ENCODE results near the gene LDHAL6B.
"Not testable (repeated sequence)": the region's sequence is repeated elsewhere in the genome, so short reads cannot be mapped to it uniquely, and the experiment has no call there.

LDHAL6B gene

DNA sequence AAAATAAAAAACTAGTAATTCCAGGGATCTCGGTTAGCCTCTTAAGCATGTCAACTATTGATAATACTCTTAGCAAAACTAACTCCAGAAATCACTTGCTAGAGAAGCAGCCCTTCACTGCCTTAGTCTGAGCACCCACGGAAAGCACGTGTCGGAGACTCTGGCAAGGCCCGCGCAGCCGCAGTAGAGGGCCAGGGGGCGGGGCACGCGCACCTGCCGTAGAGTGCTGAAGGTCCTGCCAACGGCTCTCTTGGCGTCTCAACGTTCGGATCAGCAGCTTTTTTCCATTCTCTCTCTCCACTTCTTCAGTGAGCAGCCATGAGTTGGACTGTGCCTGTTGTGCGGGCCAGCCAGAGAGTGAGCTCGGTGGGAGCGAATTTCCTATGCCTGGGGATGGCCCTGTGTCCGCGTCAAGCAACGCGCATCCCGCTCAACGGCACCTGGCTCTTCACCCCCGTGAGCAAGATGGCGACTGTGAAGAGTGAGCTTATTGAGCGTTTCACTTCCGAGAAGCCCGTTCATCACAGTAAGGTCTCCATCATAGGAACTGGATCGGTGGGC is at the start of gene LDHAL6B:
Gene LDHAL6B, plus strand, starts transcription at position 221 of the 561 bp plus-strand sequence. Its CDS starts 98 bp downstream, at position 319.
- DNase-seq (ENCODE audit: low spot score) = no peak

DNA sequence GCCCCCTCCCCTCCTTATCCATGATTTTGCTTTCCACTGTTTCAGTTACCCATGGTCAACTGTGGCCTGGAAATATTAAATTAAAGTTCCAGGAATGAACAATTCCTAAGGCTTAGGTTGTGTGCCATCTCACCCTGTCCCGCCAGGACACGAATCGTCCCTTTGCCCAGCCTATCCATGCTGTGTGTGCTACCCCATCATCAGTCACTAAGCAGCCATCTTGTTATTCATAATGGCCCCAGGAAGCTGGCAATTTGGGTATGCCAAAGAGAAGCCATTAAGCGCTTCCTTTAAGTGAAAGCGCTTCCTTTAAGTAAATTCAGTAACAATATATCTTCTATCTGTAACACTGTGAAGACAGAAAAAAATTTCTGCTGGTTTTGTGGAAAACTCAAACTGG is 49.2 kb upstream of the LDHAL6B start:
- DNase-seq (ENCODE audit: low spot score) = no peak

DNA sequence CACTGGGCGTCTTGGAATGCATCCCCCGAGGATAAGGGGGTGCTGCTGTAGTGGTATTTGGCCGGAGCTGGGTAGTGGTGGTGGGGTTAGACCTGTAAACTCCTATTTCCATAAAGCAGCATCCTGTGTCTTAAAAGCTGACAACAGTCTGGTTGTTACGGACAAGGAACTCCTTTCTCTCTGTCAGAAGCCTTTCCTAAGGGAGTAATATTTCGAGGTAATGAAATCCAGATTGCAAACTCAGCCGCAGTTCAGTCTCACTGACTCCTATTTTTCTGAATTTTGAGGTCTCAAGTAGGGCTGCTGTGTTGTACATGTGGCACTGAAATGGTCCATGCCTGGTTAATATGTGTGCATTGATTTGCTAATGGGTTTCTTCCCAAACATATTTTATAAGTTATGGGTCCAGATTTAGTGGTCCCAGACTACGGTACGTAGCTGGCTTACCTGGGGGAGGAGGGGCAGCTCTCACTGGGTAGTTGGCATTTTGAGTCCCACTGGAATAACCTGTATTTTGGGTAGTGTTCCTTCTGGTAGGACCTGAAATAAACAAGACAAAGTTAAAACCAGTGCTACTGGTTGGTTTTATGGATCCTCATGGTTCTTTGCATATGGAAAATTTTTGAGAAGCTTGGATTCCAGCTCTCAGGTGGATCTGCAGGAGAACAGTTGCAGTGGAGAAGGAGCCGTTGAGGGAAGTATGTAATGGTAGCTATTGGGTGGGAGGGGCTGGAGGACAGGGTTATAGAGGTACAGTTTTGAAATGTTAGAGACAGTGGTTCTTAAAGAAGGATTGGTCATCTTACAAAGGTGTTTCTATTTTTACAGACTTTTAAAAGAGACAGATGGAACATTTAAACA is 48.6 kb upstream of the LDHAL6B start:
- no peak for DNase-seq (ENCODE audit: low spot score)

DNA sequence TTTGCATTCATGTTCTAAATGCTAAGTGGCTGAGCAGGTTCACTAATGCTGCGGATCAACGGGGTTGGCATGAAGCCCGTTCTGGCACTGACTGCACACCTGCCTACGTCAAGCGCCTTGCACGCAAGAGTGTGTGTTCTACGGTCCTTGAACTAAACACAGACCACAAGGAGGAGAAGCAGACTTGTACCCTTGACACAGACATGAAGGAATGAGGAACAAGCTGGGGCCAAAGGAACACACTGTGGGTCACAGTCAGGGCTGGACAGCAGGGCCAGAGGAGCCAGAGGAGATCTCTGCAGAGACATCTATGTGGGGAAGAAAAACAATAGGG is 48.0 kb upstream of the LDHAL6B start:
- DNase-seq (ENCODE audit: low spot score) = no peak

DNA sequence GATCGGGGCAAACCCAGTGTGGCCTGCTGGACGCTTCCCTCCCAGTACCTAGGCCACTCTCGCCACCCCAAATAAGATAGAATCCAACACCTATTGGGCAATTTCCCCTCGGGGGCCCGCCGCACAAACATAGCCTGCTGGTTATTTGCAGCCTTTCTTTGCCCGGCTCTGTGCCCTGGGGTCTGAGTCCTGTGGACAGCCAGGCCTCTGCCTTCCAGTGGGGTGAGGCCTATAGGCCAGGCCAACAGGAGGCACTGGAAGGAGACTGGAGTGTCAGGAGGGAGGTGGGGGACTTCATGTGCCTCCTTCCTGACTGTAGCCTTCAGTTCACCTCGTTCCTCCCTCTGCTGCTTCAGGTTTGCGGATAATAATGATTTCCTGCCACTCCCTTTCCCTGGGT is 47.4 kb upstream of the LDHAL6B start:
- DNase-seq (ENCODE audit: low spot score) = no peak

DNA sequence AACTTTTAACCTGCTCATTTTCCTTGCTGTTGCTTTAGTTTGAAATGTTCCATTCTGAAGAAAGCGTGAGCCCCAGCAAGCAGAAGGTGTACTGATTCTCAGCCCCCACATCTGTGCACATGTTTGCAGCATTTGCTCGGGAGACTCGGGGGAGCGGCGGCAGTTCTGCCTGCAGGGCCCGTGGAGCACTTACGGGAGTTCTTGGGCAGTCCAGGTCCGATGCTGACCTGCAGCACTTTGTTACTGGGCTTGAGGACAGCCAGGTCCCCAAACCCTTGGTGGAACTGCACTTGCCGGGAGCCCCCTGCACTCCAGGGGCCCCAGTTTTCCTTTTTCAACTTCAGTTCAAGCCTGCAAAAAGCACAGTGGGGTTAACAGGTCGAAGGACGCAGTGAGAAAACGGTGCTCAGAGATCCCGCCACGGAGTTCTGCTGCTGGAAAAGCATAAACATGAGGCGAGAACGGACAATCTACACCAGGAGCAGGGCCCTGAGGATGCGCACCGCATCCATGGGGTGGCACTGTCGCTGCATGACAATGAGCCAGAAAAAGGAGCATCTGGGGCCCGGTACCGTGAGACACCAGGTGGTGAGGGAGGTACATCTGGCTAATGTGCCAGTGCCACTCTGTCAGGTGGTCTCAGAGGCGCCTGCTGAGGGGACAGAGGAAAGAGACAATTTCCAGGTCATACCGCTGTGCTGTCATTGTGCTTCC is 45.6 kb upstream of the LDHAL6B start:
- DNase-seq (ENCODE audit: low spot score) = no peak

DNA sequence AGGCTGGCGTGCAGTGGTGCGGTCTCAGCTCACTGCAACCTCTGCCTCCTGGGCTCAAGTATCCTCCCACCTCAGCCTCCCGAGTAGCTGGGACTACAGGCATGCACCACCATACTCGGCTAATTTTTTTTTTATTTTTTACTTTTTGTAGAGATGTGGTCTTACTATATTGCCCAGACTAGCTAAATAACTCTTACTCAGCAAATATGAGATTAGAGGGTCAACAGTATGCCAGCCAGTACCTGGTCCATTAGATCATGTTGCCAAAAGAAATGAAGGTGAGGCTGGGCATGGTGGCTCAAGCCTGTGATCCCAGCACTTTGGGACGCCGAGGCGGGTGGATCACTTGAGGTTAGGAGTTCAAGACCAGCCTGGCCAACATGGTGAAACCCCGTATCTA is 44.6 kb upstream of the LDHAL6B start:
- not testable (repeated sequence) for DNase-seq (ENCODE audit: low spot score)

DNA sequence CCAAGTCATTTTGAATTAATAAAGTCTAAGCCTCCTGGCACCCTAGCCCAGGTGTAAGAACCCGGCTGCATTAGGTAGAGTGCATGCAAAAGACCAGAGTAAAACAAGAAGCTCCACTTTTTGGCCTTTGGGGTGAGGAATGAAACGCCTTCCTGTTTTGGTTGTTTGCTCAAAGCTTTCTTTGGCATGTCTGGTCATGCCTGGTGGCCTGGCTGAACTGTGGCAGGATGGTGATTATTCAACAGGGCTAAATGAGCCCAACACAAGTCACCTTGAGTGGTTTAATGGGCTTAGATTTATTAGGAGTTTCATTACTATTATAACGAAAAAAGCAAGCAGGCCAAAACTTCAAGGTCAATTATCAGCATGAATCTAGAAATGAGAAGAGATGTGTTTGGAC is 40.9 kb upstream of the LDHAL6B start:
- DNase-seq (ENCODE audit: low spot score) = no peak

DNA sequence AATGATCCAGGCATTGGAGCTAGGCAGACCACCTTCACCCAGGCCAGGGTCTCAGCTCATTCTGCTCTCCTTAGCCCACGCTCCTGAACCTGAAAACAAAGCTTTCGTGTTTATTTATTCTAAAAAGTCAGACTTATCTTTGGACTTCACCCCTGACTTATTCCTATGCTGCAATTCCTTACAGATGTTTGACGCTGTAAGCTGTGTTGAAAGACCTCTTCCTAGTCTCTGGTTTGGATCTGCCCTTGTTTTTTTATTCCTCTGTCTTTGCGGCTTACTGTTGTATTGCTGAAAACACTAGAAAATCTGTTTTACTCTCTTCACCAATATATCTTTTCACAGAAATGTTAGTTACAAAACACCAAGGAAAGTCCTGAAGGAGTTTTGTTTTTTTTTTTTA is 40.5 kb upstream of the LDHAL6B start:
- no peak for DNase-seq (ENCODE audit: low spot score)

DNA sequence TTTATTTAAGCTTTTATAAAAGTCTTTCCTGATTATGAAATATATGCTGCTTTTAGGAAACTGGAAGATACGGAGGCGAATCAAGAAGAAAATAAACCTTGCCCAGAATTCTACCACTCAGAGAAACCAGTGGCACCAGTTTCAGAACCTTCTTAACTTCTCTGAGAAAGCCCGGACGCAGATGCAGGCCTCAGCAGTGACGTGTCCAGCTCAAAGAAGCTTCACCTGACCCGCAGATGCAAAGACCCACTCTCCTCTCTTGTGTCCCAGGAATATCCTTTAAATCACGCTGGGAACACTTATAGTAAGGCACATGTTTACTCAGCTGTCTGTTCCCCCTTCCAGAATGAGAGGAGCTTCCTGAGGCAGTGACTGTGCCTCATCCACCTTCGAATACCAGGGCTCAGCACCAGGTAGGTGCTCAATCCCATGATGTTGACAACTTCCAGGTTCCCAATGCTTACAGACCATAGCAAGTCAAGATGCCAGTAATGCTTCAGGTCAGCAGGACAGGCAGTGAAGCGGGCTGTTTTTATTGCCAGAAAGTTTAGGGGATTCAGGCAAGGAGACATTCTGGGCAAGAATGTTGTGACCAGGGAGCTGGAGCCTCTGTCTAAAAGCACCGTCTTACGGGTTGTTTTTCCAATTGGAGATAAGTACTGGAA is 39.9 kb upstream of the LDHAL6B start:
- no peak for DNase-seq (ENCODE audit: low spot score)

DNA sequence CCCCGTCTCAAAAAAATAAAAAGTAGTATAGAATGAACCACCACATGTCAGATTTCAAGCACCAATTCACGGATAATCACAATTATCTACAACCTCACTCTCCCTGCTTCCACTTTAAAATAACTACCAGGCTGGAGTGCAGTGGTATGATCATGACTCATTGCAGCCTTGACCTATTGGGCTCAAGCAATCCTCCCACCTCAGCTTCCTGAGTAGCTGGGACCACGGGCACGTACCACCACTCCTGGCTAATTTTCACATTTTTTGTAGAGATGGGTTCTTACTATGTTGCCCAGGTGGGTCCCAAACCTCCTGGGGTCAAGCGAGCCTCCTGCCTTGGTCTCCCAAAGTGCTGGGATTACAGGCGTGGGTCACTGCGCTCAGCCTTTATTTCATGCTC is 38.1 kb upstream of the LDHAL6B start:
- DNase-seq (ENCODE audit: low spot score) = no peak

DNA sequence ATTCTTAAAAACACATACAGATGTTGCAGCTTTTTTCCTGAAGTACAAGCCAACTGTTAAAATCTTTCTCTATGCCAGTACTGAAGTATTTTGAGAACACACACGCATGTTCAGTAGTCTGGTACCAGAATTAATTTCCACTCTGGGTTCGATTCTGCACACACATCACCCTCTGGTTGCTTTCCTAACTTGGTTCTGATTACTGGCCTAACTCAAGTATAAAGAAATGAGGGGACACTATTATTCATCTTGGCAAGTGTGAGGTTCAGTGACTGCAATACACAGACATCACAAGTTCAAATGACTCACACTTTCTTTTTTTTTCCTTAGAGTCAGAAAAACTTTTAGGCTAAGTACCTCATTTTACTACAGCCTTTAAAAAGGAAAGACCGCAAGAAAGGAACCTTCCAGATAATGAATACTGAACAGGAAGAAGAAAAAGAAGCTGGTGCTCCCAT is 37.4 kb upstream of the LDHAL6B start:
- no peak for DNase-seq (ENCODE audit: low spot score)

DNA sequence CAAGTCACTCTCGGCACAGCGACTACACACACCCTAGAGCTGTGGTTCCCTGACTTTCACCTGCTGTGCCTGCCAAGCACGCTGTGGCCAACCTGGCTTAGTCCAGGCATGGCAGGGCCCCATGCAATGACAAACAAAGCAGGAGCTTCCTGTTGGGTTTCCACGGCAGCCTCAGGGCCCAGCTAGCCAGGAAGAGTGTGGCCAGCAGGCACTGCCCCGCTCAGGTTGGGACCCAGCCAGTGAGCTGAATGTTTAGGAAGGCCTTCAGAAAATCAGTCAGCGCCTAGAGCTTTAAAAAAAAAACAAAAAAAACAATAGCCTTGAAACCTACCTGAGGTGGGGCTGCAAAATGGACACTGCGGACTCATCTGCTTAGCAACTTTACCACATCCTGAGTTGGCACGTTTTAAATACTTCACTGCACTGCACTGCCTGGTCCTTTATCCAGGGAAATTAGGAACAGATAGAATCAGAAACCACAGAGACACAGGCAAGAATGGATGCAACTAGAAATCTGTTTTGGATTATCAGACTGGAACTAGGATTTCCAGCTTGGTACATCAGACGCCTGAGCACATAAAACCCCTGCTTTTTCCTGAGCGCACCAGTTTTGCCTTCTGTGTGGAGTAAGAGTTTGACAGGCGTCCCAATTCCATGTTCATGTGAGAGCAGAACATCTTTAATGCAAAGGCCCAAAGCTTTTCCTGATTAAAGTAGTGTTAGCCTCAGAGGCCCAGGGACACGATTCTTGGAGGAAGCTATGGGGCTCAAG is 36.2 kb upstream of the LDHAL6B start:
- no peak for DNase-seq (ENCODE audit: low spot score)

DNA sequence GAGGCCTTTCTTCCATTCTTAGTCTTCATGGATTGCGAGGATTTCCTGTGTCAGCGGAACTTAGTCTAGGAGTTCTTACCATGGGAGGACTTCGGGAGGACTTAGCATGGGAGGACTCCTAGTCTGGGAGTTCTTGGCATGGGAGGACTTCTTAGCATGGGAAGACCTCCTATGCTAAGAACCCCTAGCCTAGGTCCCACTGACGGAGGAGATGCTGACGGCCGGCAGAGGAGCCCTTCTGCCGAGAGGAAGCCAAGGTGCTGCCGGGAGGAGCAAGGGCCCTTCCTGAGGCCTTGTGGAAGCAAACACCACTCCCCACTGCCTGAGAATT is 35.6 kb upstream of the LDHAL6B start:
- DNase-seq (ENCODE audit: low spot score) = no peak

DNA sequence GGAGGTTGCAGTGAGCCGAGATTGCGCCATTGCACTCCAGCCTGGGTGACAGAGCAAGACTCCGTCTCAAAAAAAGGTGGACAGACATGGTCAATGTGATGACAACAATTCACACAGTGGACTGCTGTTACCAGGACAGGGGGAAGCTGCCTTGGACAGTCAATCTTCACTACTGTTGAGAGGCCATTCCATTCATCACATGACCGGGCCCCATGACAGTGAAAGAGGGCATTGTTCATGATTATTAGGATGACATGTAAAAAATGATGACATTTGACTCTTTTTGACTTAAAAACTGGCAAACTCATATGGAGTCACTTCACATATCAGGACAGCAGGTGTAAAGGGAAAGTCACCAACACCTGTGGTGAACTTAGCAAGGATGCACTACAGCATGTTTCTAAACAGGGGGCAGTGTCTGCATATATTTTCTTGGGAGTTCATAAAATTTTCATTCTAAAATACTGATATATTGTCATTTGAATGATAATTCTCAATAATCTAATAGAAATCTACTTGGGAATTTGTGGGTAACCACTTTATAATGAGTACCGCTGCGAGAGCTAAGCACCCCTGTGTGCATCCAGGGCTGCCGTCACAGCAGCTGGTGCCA is 34.2 kb upstream of the LDHAL6B start:
- no peak for DNase-seq (ENCODE audit: low spot score)

DNA sequence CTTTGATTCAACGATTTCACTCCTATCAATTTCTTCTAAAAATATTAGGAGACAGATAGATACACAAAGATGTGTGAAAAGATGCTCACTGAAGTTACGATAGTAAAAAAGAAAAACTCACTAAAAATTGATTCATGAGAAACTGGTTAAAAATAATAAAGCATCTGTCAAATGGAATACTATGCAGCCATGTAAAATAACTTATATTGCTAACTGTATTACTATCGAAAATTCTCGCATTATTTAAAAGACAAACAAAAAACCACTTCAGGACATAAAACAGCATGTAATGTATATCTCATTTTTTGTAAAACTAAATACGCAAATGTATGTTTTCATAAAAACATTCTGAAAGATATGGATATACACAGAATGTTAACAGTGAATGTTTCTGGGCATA is 33.4 kb upstream of the LDHAL6B start:
- DNase-seq (ENCODE audit: low spot score) = no peak

DNA sequence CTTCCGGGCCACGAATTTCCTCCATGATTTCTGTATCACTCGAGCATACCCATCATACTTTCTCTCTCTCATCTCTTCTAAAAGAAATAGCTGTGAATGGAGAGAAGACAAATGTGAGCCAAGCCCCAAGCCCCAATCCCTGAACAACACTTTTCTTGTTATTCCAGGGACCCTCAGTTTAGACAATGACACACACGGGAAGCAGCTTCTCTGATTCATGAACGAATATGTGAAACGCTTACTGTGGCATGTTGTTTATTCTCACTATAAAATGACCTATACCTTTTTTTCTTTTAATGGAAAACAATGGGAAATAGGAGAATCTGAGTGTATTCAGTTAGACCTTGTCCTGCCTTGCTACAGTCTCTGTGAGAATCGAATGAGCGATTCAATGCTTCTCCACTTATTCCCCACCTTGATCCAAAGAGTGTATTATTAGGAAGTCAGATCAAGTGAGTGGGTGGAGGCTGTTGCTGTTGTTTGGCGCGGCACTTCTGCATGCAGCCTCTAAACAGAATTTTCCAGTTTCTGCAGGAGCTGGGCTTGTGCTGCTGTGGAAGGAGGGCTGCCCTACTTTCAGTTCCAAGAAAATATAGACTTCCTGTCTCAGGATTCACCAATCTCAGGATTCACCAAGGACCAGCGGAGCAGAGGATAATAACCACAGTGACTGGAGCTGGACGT is 32.4 kb upstream of the LDHAL6B start:
- no peak for DNase-seq (ENCODE audit: low spot score)

DNA sequence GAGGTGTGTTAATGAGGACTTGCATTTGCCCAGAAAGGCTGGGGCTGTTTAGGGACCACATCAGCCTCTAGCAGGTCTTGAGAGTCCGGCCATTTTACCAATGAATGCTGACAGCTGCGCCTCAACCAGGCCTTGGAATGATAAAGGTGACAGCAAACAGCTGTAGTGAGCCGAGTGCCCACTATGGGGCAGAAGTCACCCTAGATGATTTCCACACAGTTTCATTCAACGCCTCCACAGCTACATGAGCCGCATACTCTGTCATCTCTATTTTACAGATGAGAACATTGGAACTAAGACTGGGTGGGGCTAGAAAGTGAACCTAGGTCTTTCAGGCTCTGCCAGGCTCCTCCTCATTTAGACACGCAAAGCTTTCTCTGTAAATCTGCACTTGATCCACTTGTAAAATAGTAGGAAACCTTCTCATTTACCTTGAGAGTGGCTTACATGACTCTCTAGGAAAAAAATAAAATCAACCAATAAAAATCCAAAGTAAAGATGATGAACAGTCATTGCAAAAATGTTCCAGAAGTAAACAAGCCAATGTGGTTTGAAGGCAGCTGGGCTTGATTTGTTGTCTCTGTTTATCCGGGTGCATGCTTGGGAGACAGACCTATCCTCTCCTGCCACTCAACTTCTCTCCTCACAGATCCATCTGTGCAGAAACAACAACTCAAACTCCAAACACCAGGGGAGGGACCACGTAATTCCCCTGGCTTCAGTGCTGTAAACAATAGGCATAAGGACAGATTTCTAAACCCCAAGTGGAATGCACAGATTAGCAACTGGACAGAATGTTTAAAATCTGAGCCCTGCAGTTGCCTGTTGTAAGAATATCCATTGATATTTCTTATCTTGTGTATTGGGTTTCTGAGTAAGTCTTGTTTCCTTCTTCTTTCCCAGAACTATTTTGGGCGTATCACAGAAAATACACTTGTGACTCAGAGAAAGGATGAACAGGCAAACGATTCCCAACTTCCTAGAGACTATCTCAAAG is 31.5 kb upstream of the LDHAL6B start:
- DNase-seq (ENCODE audit: low spot score) = peak; percentile 51

DNA sequence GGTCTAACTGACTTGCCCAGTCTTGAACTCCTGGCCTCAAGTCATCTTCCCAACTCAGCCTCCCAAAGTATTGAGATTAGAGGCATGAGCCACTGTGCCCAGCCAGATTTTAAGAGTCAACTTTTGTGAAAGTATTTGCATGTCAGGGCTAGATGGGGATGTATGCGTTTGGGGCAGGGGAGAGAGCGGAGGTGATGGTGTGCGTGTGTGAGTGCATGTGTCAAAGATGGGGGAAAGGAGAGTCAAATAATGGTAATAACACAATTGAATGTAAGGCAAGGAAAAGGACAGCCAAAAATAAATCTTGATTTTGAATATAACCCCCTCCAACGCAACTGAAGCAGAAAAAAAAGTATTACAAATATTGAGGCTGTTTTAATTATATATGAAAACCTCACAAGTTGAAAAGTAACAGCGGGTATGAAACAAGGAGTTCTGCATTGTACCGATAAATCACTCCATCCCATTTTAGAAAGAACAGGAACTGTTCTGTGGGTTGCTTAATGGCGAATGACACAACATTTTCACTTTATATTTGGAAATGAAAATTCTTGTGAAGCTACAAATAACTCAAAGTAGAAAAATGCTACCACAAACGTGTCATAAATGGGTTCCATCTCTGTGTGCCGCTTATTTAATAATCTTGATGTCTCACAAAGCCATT is 29.9 kb upstream of the LDHAL6B start:
- no peak for DNase-seq (ENCODE audit: low spot score)
